ENCODE data around the gene ZNF512B.

ZNF512B gene

GRCh38 chr20:63980806-63981728 lies 11.3 kb upstream of the ZNF512B start, which contains the start of gene PRPF6:
Gene PRPF6, plus strand, starts transcription at chr20:63981132. Its CDS starts 114 bp downstream, at chr20:63981246.
- peak within 1 kb of the TSS; percentile 100 for H3K27ac ChIP-seq
- peak; percentile 94 for TF ChIP-seq CTCF (conservative IDR thresholded peaks at IDR 0.05)

- peak overlapping the region; percentile 100 for H3K27ac ChIP-seq
- no peak for TF ChIP-seq CTCF (conservative IDR thresholded peaks at IDR 0.05)
Measured at GRCh38 chr20:63980317-63980805, 10.6 kb upstream of the ZNF512B start.

- H3K27ac ChIP-seq: peak within 1 kb of the TSS; percentile 100
- TF ChIP-seq CTCF (conservative IDR thresholded peaks at IDR 0.05): peak; percentile 38
Measured at GRCh38 chr20:63979557-63980316, 10.0 kb upstream of the ZNF512B start, which contains the start of gene SAMD10. Gene SAMD10, minus strand, starts transcription at chr20:63979642. Its CDS starts 175 bp downstream, at chr20:63979467.

GRCh38 chr20:63979229-63979556 lies 9.5 kb upstream of the ZNF512B start:
- H3K27ac ChIP-seq: peak overlapping the region; percentile 100

GRCh38 chr20:63978319-63979228 lies 8.8 kb upstream of the ZNF512B start:
- H3K27ac ChIP-seq: peak overlapping the region; percentile 100
- TF ChIP-seq CTCF (conservative IDR thresholded peaks at IDR 0.05): no peak

More at GRCh38 chr20:63979229-63979556, 9.5 kb upstream of the ZNF512B start:
- TF ChIP-seq CTCF (conservative IDR thresholded peaks at IDR 0.05): no peak

GRCh38 chr20:63977739-63978276 lies 8.1 kb upstream of the ZNF512B start:
- H3K27ac ChIP-seq: peak overlapping the region; percentile 100
- no peak for TF ChIP-seq CTCF (conservative IDR thresholded peaks at IDR 0.05)

Data from VCaP (cell line).